HL-60 (cell line): ENCODE results near the gene RHBDD3.

Experiments used
- DNase-seq, 2 experiments: peaks; one replicate each; pipeline ENCODE4 v3.0.0-alpha.2; 2010 to 2020; ENCODE audit warnings: low read depth in 1 of 2, low spot score in 1 of 2
- H3K27ac ChIP-seq: fragments of 250-450 bp; sonication (Bioruptor Pico); replicated peaks from 2 replicates; pipeline ENCODE4 v1.5.1; 2020; ENCODE audit warnings: mild to moderate bottlenecking, moderate library complexity
- H3K27me3 ChIP-seq: fragments of 250-450 bp; sonication (Bioruptor Pico); 2 replicates; pipeline ENCODE4 v1.5.1; 2021; ENCODE audit warnings: mild to moderate bottlenecking, moderate library complexity; ENCODE audit not compliant: insufficient read depth, poor library complexity, severe bottlenecking
- H3K4me3 ChIP-seq: replicated peaks from 2 replicates; pipeline ENCODE4 v1.5.1; 2011; ENCODE audit warnings: mild to moderate bottlenecking, control low read depth, low read length; ENCODE audit not compliant: insufficient read depth
- GABPA ChIP-seq: IDR thresholded peaks from 2 replicates; pipeline ENCODE4 v1.6.1; 2012; ENCODE audit warnings: low read depth
- POLR2AphosphoS5 ChIP-seq: IDR thresholded peaks from 2 replicates; pipeline ENCODE4 v1.6.1; 2012; ENCODE audit warnings: low read depth
- SPI1 ChIP-seq: IDR thresholded peaks from 2 replicates; pipeline ENCODE4 v1.6.1; 2012; ENCODE audit warnings: low read depth, mild to moderate bottlenecking, borderline replicate concordance
- TF ChIP-seq, protein P1 (sequence below): IDR thresholded peaks from one replicate; pipeline ENCODE4 v1.5.1; 2011; ENCODE audit warnings: low read length, control low read depth, inconsistent platforms; ENCODE audit not compliant: insufficient read depth
- TF ChIP-seq, protein P2 (sequence below): IDR thresholded peaks from 2 replicates; pipeline ENCODE4 v1.6.1; 2012; ENCODE audit warnings: low read depth; ENCODE audit not compliant: insufficient replicate concordance

RHBDD3 gene

GRCh38 chr22:29307596-29308147, 39.9 kb upstream of the RHBDD3 start:
- Histone ChIP-seq H3K27ac (no peak overlapping the region), H3K4me3 (no peak overlapping the region), H3K27me3 (peaks cover 25% of the 10 kb centered on the region)
- no peak for TF ChIP-seq POLR2AphosphoS5
- no peak for TF ChIP-seq SPI1
- TF ChIP-seq GABPA = no peak
- TF ChIP-seq, protein P1, sequence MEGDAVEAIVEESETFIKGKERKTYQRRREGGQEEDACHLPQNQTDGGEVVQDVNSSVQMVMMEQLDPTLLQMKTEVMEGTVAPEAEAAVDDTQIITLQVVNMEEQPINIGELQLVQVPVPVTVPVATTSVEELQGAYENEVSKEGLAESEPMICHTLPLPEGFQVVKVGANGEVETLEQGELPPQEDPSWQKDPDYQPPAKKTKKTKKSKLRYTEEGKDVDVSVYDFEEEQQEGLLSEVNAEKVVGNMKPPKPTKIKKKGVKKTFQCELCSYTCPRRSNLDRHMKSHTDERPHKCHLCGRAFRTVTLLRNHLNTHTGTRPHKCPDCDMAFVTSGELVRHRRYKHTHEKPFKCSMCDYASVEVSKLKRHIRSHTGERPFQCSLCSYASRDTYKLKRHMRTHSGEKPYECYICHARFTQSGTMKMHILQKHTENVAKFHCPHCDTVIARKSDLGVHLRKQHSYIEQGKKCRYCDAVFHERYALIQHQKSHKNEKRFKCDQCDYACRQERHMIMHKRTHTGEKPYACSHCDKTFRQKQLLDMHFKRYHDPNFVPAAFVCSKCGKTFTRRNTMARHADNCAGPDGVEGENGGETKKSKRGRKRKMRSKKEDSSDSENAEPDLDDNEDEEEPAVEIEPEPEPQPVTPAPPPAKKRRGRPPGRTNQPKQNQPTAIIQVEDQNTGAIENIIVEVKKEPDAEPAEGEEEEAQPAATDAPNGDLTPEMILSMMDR = no peak
- TF ChIP-seq, protein P2, sequence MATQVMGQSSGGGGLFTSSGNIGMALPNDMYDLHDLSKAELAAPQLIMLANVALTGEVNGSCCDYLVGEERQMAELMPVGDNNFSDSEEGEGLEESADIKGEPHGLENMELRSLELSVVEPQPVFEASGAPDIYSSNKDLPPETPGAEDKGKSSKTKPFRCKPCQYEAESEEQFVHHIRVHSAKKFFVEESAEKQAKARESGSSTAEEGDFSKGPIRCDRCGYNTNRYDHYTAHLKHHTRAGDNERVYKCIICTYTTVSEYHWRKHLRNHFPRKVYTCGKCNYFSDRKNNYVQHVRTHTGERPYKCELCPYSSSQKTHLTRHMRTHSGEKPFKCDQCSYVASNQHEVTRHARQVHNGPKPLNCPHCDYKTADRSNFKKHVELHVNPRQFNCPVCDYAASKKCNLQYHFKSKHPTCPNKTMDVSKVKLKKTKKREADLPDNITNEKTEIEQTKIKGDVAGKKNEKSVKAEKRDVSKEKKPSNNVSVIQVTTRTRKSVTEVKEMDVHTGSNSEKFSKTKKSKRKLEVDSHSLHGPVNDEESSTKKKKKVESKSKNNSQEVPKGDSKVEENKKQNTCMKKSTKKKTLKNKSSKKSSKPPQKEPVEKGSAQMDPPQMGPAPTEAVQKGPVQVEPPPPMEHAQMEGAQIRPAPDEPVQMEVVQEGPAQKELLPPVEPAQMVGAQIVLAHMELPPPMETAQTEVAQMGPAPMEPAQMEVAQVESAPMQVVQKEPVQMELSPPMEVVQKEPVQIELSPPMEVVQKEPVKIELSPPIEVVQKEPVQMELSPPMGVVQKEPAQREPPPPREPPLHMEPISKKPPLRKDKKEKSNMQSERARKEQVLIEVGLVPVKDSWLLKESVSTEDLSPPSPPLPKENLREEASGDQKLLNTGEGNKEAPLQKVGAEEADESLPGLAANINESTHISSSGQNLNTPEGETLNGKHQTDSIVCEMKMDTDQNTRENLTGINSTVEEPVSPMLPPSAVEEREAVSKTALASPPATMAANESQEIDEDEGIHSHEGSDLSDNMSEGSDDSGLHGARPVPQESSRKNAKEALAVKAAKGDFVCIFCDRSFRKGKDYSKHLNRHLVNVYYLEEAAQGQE = no peak
- DNase-seq = no peak

DNA sequence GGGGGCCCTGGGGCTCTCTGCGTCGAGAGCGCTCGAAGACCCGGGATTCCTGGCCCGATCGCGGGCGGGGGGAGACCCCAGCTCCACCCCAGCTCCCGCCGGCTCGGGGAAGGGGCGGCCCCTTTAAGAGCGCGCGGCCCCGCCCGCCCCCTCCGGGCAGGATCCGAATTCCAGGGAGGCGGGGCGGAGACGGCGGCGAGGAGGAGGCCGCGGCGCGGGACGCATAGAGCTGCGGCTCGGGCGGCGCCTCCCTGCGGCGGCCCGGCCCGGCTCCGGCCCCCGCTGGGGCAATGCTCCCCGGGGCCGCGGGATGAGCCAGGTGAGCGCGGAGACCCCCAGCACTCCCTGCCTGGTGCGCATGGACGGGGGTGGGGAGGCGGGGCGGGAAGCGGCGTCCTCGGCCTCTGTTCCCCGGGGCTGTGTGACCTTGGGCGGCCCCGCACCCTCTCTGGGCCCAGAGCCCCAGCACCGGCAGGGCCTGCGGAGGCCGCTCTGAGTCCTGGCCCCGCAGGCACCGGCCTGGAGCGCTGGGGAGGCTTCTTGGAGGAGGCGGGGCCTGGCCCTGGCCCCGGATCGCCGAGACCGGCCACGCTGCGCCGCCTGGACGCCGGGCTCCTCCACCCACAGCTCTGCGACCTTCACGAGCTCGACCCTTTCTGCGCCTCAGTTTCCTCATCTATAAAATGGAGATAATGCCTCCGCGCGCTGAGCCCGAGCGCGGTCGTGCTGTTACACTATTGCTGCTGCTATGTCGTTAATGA, 39.2 kb upstream of the RHBDD3 start:
- no peak for DNase-seq
- no peak for TF ChIP-seq POLR2AphosphoS5
- no peak for TF ChIP-seq GABPA
- TF ChIP-seq, protein P2 = no peak
- TF ChIP-seq, protein P1 = no peak
- TF ChIP-seq SPI1 = no peak
- Histone ChIP-seq H3K4me3 (peak overlapping the region; percentile 46), H3K27me3 (peaks cover 18% of the 10 kb centered on the region), H3K27ac (no peak overlapping the region)

DNA sequence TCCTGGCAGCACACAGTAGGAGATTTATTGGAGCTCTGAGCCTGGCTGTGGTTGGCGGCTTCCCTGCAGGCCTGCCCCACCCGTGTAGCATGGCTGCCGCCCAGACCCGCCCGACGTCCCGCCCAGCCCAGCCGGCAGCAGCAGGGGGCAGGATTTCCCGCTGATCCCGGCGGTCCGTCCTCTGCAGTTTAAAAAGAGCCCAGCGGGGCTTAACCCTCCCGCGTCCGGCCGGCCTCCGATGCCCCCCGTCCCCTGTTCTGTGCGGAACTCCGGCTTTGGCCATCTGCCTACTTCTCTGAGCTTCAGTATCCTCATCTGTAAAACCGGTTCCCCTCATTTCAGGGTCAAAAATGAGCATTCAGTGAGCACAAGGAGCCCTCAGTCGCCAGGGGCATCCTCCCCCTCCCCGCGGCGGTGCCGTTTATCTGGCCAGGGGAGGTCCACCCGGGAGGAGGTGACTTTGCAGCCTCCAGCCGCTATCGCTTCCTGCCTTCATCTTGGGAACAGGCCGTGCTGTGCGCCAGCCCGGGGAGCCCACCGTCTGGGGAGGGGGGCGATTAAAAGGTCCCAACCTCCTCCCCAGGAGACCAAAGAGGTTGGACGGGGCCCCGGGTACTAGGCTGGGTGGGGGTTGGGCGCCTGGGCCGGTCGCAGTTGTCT, 38.5 kb upstream of the RHBDD3 start, which contains the start of gene GAS2L1:
Gene GAS2L1, plus strand, starts transcription at position 476 of the 660 bp plus-strand sequence. CDS start 1,456 bp downstream, outside the sequence.
- peak in 1 of 2 experiments; percentile 50 for DNase-seq
- TF ChIP-seq, protein P2 = no peak
- TF ChIP-seq SPI1 = no peak
- H3K27ac ChIP-seq = no peak within 1 kb of the TSS
- peaks cover 15% of the 10 kb centered on the region for H3K27me3 ChIP-seq
- peak within 1 kb of the TSS; percentile 46 for H3K4me3 ChIP-seq
